ENCODE data around the gene WSB2.

The WSB2 gene

DNA sequence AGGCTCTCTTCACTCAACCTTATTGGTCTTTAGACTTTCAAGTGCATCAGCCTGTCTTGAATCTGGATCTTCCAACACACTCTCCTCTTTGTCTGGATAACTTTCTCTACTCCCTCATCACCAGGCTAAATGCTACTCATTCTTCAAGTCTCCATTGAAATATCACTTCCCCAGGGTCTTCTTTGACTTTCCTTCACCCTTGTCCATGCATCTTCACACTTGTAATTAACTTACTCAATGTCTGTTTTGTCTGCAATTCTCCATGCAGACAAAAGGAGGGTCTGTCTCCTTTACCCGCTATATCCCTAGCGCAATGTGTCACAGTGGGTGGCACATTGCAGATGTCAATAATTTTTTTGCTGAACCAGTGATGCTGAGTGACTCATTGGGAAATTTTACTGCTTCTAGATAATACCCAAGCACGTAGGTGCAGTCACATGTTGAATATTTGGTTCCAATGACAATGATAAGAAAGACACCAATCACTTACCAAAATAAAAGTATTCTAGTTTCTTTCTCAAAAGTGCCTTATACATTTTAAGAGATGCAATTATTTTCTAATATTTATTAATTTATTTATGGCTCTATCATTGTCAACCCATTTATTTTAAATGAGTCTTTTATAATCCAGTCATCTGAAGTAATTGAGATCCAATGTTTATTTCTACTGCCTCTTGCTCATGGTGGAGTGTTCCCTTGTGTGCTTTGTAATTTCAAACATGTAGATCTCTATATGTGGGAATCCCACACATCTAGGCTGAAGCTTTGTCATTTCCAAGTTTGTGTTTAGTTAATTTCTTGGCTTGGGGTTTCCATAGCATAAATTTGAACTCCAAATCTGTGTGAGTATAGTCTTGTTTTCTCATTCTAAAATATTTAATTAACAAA lies 66.2 kb downstream of the WSB2 start:
- no peak for DNase-seq (ENCODE audit: low read depth in 1 of 2, low spot score in 1 of 2)
- in situ Hi-C loops (cut with HindIII; ENCODE audit: low pct_unique_long_range_greater_than_20kb, low sequenced_read_pairs): no loop called here
- TF ChIP-seq JUND (IDR thresholded peaks at IDR 0.05; ENCODE audit: low read depth): no peak

- TF ChIP-seq JUND (IDR thresholded peaks at IDR 0.05; ENCODE audit: low read depth): no peak
- in situ Hi-C loops (cut with HindIII; ENCODE audit: low pct_unique_long_range_greater_than_20kb, low sequenced_read_pairs): no loop called here
- no peak for DNase-seq (ENCODE audit: low read depth in 1 of 2, low spot score in 1 of 2)
Observed at GRCh38 chr12:117986705-117987469, 74.1 kb downstream of the WSB2 start.

DNA sequence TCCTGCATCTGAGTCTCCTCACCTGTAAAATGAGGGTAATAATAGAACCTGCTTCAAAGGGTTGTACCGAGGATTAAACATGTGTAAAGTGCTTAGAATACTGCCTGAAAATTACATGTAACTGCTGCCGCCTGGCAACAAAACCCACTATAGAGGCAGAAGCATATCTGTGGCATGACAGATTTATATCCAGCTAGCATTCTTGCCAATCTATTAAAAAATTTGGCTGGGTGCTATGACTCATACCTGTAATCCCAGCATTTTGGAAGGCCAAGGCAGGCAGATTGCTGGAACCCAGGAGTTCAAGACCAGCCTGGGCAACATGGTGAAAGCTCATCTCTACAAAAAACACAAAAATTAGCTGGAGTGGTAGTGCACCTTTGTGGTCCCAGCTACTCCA lies 75.8 kb downstream of the WSB2 start:
- TF ChIP-seq JUND (IDR thresholded peaks at IDR 0.05; ENCODE audit: low read depth): no peak
- in situ Hi-C loops (cut with HindIII; ENCODE audit: low pct_unique_long_range_greater_than_20kb, low sequenced_read_pairs): no loop called here
- DNase-seq (ENCODE audit: low read depth in 1 of 2, low spot score in 1 of 2): no peak

Data from T47D (cell line).